ENCODE measurements around the gene EIF5. TPM values are rescaled to one million over a fixed set of nuclear protein-coding genes. Genes with fewer than 3 reads are reported as not detected.
"Not testable (repeated sequence)": the region's sequence is repeated elsewhere in the genome, so short reads cannot be mapped to it uniquely, and the experiment has no call there.

The EIF5 gene
- total and polyA plus RNA-seq, 10 donors = 31.9 to 261 (median 202) TPM

- TF ChIP-seq CTCF (IDR thresholded peaks at IDR 0.05 in 8 of 11, conservative IDR thresholded peaks at IDR 0.05 in 3 of 11) = no peak
- no peak for TF ChIP-seq POLR2AphosphoS5 (IDR thresholded peaks at IDR 0.05)
- no peak for TF ChIP-seq POLR2A (IDR thresholded peaks at IDR 0.05)
- intact Hi-C loops (cut with DNase I; ENCODE audit: low total_unique reads) = no loop called here
- Histone ChIP-seq H3K27me3 (replicated peaks in 1 of 7) (no peaks in the 10 kb centered on the region), H3K9me3 (no peaks in the 10 kb centered on the region), H3K36me3 (no peaks in the 10 kb centered on the region), H3K4me1 (peaks cover 0 to 11% (median 0%) of the 10 kb centered on the region in 6 donors), H3K27ac (peak overlapping the region in 2 of 8 donors; percentile 9 to 13), H3K4me3 (no peak overlapping the region)
- WGBS, 5 donors = 63 to 75% (median 67%) methylated on average over 9 of the region's 9 CpGs
- DNase-seq = no peak
These were observed 22.1 kb downstream of the EIF5 start for GRCh38 chr14:103356024-103356682.

GRCh38 chr14:103357552-103357951, 23.5 kb downstream of the EIF5 start:
- H3K36me3 ChIP-seq; intact Hi-C loops (cut with DNase I; ENCODE audit: low total_unique reads); H3K27ac ChIP-seq; H3K9me3 ChIP-seq; DNase-seq; H3K27me3 ChIP-seq (replicated peaks in 1 of 7); H3K4me3 ChIP-seq: not testable (repeated sequence)
- WGBS, 5 donors = 88 to 98% (median 92%) methylated on average over 10 of the region's 10 CpGs
- peaks cover 0 to 11% (median 0%) of the 10 kb centered on the region in 6 donors for H3K4me1 ChIP-seq

GRCh38 chr14:103360548-103360947, 26.5 kb downstream of the EIF5 start:
- DNase-seq = no peak
- Histone ChIP-seq H3K4me3 (no peak overlapping the region), H3K27me3 (replicated peaks in 1 of 7) (no peaks in the 10 kb centered on the region), H3K9me3 (peaks cover 0 to 24% (median 20%) of the 10 kb centered on the region in 8 donors), H3K4me1 (peaks cover 0 to 10% (median 0%) of the 10 kb centered on the region in 6 donors), H3K27ac (no peak overlapping the region), H3K36me3 (no peaks in the 10 kb centered on the region)
- 85 to 89% (median 87%) methylated on average over 7 of the region's 7 CpGs for WGBS, 5 donors
- TF ChIP-seq CTCF (IDR thresholded peaks at IDR 0.05 in 8 of 11, conservative IDR thresholded peaks at IDR 0.05 in 3 of 11) = no peak
- no peak for TF ChIP-seq POLR2A (IDR thresholded peaks at IDR 0.05)
- TF ChIP-seq POLR2AphosphoS5 (IDR thresholded peaks at IDR 0.05) = no peak
- intact Hi-C loops (cut with DNase I; ENCODE audit: low total_unique reads) = no loop called here

GRCh38 chr14:103361867-103362266, 27.8 kb downstream of the EIF5 start:
- TF ChIP-seq POLR2AphosphoS5 (IDR thresholded peaks at IDR 0.05) = no peak
- no peak for TF ChIP-seq POLR2A (IDR thresholded peaks at IDR 0.05)
- TF ChIP-seq CTCF (IDR thresholded peaks at IDR 0.05 in 8 of 11, conservative IDR thresholded peaks at IDR 0.05 in 3 of 11) = no peak
- Histone ChIP-seq H3K4me3 (no peak overlapping the region), H3K27ac (no peak overlapping the region), H3K9me3 (peaks cover 0 to 24% (median 20%) of the 10 kb centered on the region in 8 donors), H3K4me1 (no peaks in the 10 kb centered on the region), H3K36me3 (no peaks in the 10 kb centered on the region), H3K27me3 (replicated peaks in 1 of 7) (no peaks in the 10 kb centered on the region)
- intact Hi-C loops (cut with DNase I; ENCODE audit: low total_unique reads) = no loop called here
- 77 to 89% (median 78%) methylated on average over 5 of the region's 5 CpGs for WGBS, 5 donors
- no peak for DNase-seq
